K562 (cell line): Measurements from ENCODE around the gene IGF1R. TPM values are rescaled to one million over a fixed set of nuclear protein-coding genes. Genes with fewer than 3 reads are reported as not detected.

ENCODE experiments used
- ARID2 ChIP-seq: fragments of 450-650 bp; IDR thresholded peaks from 2 replicates; pipeline ENCODE4 v1.6.1; 2017; ENCODE audit warnings: antibody characterized with exemption, mild to moderate bottlenecking
- ASH1L ChIP-seq: fragments of 450-650 bp; IDR thresholded peaks from 2 replicates; pipeline ENCODE4 v1.6.1; 2018; ENCODE audit warnings: borderline replicate concordance, mild to moderate bottlenecking, low read depth; ENCODE audit not compliant: partially characterized antibody
- BHLHE40 ChIP-seq: IDR thresholded peaks from 2 replicates; pipeline ENCODE4 v1.6.1; 2011; ENCODE audit warnings: low read length, improper control_type of control experiment
- CC2D1A ChIP-seq: fragments of 450-650 bp; IDR thresholded peaks from 2 replicates; pipeline ENCODE4 v1.6.1; 2017; ENCODE audit warnings: mild to moderate bottlenecking
- DMBX1 ChIP-seq: fragments of 250-450 bp; sonication (Bioruptor Pico); IDR thresholded peaks from 2 replicates; pipeline ENCODE4 v1.8.0; 2022; ENCODE audit warnings: inconsistent platforms, mild to moderate bottlenecking, moderate library complexity, borderline replicate concordance
- ELF4 ChIP-seq: fragments of 450-650 bp; formaldehyde crosslinking; IDR thresholded peaks from 2 replicates; pipeline ENCODE4 v1.4.0; 2022; ENCODE audit warnings: missing genetic modification characterization
- ESRRB ChIP-seq: fragments of 250-450 bp; sonication (Bioruptor Pico); IDR thresholded peaks from 2 replicates; pipeline ENCODE4 v1.5.0; 2020; ENCODE audit warnings: mild to moderate bottlenecking, moderate library complexity, borderline replicate concordance
- FOSL1 ChIP-seq: fragments of 200-800 bp; sonication (Bioruptor generic); conservative IDR thresholded peaks from 2 replicates; pipeline ENCODE4 v1.6.1; 2016; ENCODE audit warnings: missing genetic modification characterization, missing compliant biosample characterization
- FOXA1 ChIP-seq: fragments of 450-650 bp; IDR thresholded peaks from 2 replicates; pipeline ENCODE4 v1.6.1; 2016; ENCODE audit warnings: mild to moderate bottlenecking, borderline replicate concordance
- FOXJ3 ChIP-seq: sonication (generic); formaldehyde crosslinking; IDR thresholded peaks from 2 replicates; pipeline ENCODE4 v1.4.0; 2020; ENCODE audit warnings: mild to moderate bottlenecking, missing genetic modification reagents
- GATAD2B ChIP-seq: fragments of 450-650 bp; IDR thresholded peaks from 2 replicates; pipeline ENCODE4 v1.6.1; 2017; ENCODE audit warnings: mild to moderate bottlenecking, borderline replicate concordance
- GTF2E2 ChIP-seq: fragments of 200-800 bp; sonication (Bioruptor generic); IDR thresholded peaks from 2 replicates; pipeline ENCODE4 v1.6.1; 2016; ENCODE audit warnings: missing genetic modification characterization, missing compliant biosample characterization
- HMBOX1 ChIP-seq: sonication (generic); IDR thresholded peaks from 2 replicates; pipeline ENCODE4 v1.6.1; 2016
- KDM2B ChIP-seq: fragments of 250-450 bp; sonication (Bioruptor Pico); IDR thresholded peaks from 2 replicates; pipeline ENCODE4 v1.8.0; 2021; ENCODE audit warnings: mild to moderate bottlenecking, moderate library complexity
- MEIS2 ChIP-seq: fragments of 450-650 bp; IDR thresholded peaks from 2 replicates; pipeline ENCODE4 v1.6.1; 2014; ENCODE audit warnings: mild to moderate bottlenecking; ENCODE audit not compliant: partially characterized antibody
- NRF1 ChIP-seq, 2 experiments: fragments of 450-650 bp; IDR thresholded peaks in 1 of 2; conservative IDR thresholded peaks in 1 of 2; 2 replicates each; pipeline ENCODE4 v1.6.1; 2014; ENCODE audit warnings: mild to moderate bottlenecking in 2 of 2
- POLR2H ChIP-seq: IDR thresholded peaks from 2 replicates; pipeline ENCODE4 v1.6.1; 2016; ENCODE audit warnings: missing genetic modification characterization, low read depth, mild to moderate bottlenecking, control low read depth, missing compliant biosample characterization, moderate library complexity
- POU5F1 ChIP-seq: fragments of 150-350 bp; IDR thresholded peaks from 2 replicates; pipeline ENCODE4 v1.6.1; 2014; ENCODE audit warnings: borderline replicate concordance, low read length, low read depth, mild to moderate bottlenecking; ENCODE audit not compliant: partially characterized antibody
- RFX1 ChIP-seq: fragments of 450-650 bp; IDR thresholded peaks from 2 replicates; pipeline ENCODE4 v1.6.1; 2016; ENCODE audit warnings: mild to moderate bottlenecking, moderate library complexity
- SETDB1 ChIP-seq: IDR thresholded peaks from one replicate; pipeline ENCODE4 v1.6.1; 2012; ENCODE audit warnings: low read length, control low read depth, inconsistent platforms
- SOX6 ChIP-seq: fragments of 450-650 bp; IDR thresholded peaks from 2 replicates; pipeline ENCODE4 v1.6.1; 2014; ENCODE audit warnings: mild to moderate bottlenecking
- STAG1 ChIP-seq: sonication (generic); formaldehyde crosslinking; IDR thresholded peaks from 2 replicates; pipeline ENCODE4 v1.5.0; 2020; ENCODE audit warnings: missing genetic modification reagents, borderline replicate concordance
- USF1 ChIP-seq: sonication (generic); formaldehyde crosslinking; IDR thresholded peaks from 2 replicates; pipeline ENCODE4 v1.9.0; 2022; ENCODE audit warnings: mild to moderate bottlenecking, missing genetic modification reagents
- ZBTB12 ChIP-seq: fragments of 250-450 bp; sonication (Bioruptor Pico); IDR thresholded peaks from 2 replicates; pipeline ENCODE4 v1.4.0; 2020
- ZFP36 ChIP-seq: fragments of 150-350 bp; IDR thresholded peaks from 2 replicates; pipeline ENCODE4 v1.6.1; 2018; ENCODE audit warnings: low read length, low read depth; ENCODE audit not compliant: partially characterized antibody
- ZNF174 ChIP-seq: fragments of 250-450 bp; sonication (Bioruptor Pico); IDR thresholded peaks from 2 replicates; pipeline ENCODE4 v1.4.0; 2020; ENCODE audit warnings: mild to moderate bottlenecking
- ZNF354B ChIP-seq: fragments of 250-450 bp; sonication (Bioruptor Pico); IDR thresholded peaks from 2 replicates; pipeline ENCODE4 v1.4.0; 2020
- polyA plus RNA-seq, 8 experiments: library from polyadenylated mRNA; depleted of rRNA in 4 of 8; stranded (reverse) in 5 of 8; unstranded in 3 of 8; fragments of >200 nt; fragmentation: Nextera tagmentation in 2 of 8; fragmentation: Illumina TruSeq in 1 of 8; extraction: Ambion mirVana in 2 of 8; extraction: Trizol in 1 of 8; gene quantifications; 2 replicates each; pipeline versions ENCODE4 v1.2.1 to v1.2.3, GENCODE V29; 2011 to 2014; ENCODE audit warnings: inconsistent platforms in 1 of 8, missing spikeins in 1 of 8
- total RNA-seq, 7 experiments: library from RNA; depleted of rRNA in 6 of 7; stranded (reverse); fragments of >200 nt in 6 of 7; fragmentation: Illumina TruSeq in 2 of 7; extraction: Trizol in 2 of 7; gene quantifications; 2 replicates each; pipeline versions ENCODE4 v1.2.1 to v1.2.3, GENCODE V29; 2011 to 2021; ENCODE audit warnings: low replicate concordance in 1 of 7

IGF1R gene
- total and polyA plus RNA-seq, 9 of the 15 experiments (the other 6 are each of a cell fraction or from before 2014, with no cell fraction given), result 0.35 to 8.0 (median 1.6) TPM

GRCh38 chr15:98896802-98897732 lies 248.7 kb downstream of the IGF1R start (continued):
- TF ChIP-seq BHLHE40, result no peak
- TF ChIP-seq ZFP36, result no peak
- TF ChIP-seq SETDB1, result no peak
- no peak for TF ChIP-seq ASH1L
- TF ChIP-seq ESRRB (CRISPR knock-in tag), result no peak
- no peak for TF ChIP-seq POLR2H (tag)
- TF ChIP-seq KDM2B (CRISPR knock-in tag), result no peak
- no peak for TF ChIP-seq FOXA1
- TF ChIP-seq ZBTB12 (CRISPR knock-in tag), result peak; percentile 72
- no peak for TF ChIP-seq ZNF354B
- TF ChIP-seq CC2D1A, result no peak
- no peak for TF ChIP-seq SOX6
- no peak for TF ChIP-seq RFX1
- peak; percentile 27; the same call in 1 of the 2 replicates for TF ChIP-seq GTF2E2 (tag)
- TF ChIP-seq ARID2, result no peak
- no peak for TF ChIP-seq STAG1 (CRISPR knock-in tag)
- no peak for TF ChIP-seq POU5F1
- no peak for TF ChIP-seq USF1 (CRISPR knock-in tag)
- TF ChIP-seq DMBX1, result no peak
- peak; percentile 88 for TF ChIP-seq MEIS2
- no peak for TF ChIP-seq ZNF174 (CRISPR knock-in tag)
- TF ChIP-seq GATAD2B, result no peak
- TF ChIP-seq ELF4 (CRISPR knock-in tag), result no peak
- TF ChIP-seq FOSL1 (tag), result peak; percentile 97
- no peak for TF ChIP-seq NRF1 (conservative IDR thresholded peaks at IDR 0.05 in 1 of 2, IDR thresholded peaks at IDR 0.05 in 1 of 2)
- TF ChIP-seq FOXJ3 (CRISPR knock-in tag), result no peak
- TF ChIP-seq HMBOX1, result no peak
